ENCODE results near the gene PHOSPHO2. TPM values are rescaled to one million over a fixed set of nuclear protein-coding genes. Genes with fewer than 3 reads are reported as not detected.
"Not testable (repeated sequence)": the region's sequence is repeated elsewhere in the genome, so short reads cannot be mapped to it uniquely, and the experiment has no call there.

PHOSPHO2 gene
- total RNA-seq, 1 donor from 2014 or later: 2.4 TPM

DNA sequence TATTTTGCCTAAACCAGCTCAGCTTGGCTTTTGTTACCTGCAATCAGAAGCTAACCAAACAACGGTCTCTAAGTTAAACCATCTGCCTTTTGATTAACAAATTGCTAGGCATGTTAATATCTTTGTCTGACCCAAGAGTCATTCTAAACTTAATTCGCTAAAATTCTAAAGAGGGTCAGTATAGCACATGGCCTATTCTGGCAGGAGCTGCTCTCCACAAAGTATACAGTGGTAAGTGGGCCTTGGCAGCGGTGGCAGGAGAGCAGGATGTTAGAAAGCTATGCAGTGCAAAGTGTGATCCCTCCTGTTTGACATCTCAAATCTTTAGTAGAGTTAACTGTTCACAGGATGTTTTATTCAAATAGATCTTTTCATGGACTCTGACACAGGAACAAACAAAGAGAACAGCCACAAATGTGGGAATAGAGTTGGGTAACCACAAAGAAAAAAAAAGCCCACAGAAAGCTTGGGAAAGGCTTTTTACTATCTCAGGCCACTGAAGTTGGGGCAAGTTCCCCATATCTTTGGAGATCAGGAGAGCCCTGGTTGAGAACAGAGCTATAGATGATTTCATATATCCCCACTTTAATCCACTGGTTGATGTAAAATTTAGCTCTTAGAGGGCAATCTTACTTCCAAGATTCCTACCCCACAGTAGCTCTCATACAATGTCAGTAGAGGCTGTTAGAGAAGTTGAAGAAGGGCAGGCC lies 10.7 kb upstream of the PHOSPHO2 start:
- intact Hi-C loops (cut with micrococcal nuclease): loop anchor here (1.0 kb wide), 1 partner anchor 11 kb away; the partner anchor contains the start of genes CFAP210 and PHOSPHO2

DNA sequence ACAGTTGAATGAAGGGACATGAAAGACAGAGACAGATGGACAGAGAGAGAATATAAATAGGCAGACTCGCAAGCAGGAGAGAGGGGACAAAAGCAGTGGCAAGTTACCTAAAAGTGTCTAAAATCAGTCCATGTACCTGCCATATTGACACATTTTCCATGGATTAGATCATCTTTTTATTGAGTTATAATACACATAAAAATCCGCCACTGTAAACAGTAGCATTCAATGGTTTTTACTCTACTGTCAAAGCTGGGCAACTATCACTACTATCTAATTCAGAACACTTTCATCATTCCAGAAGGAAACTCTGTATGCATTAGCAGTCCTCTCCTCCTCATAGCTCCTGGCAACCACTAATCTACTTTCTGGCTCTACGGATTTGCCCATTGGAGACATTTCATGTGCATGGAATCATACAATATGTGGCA lies 10.1 kb upstream of the PHOSPHO2 start:
- intact Hi-C loops (cut with micrococcal nuclease): no loop called here

DNA sequence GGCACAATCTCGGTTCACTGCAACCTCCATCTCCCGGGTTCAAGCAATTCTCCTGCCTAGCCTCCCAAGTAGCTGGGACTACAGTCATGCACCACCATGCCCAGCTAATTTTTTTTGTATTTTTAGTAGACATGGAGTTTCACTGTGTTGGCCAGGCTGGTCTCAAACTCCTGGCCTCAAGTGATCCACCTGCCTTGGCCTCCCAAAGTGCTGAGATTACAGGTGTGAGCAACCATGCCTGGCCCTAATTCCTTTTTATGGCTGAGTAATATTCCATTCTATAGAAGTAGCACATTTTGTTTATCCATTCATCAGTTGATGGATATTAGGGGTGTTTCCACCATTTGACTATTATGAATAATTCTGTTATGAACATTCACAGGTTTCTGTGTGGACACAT lies 9.6 kb upstream of the PHOSPHO2 start:
- intact Hi-C loops (cut with micrococcal nuclease): not testable (repeated sequence)

DNA sequence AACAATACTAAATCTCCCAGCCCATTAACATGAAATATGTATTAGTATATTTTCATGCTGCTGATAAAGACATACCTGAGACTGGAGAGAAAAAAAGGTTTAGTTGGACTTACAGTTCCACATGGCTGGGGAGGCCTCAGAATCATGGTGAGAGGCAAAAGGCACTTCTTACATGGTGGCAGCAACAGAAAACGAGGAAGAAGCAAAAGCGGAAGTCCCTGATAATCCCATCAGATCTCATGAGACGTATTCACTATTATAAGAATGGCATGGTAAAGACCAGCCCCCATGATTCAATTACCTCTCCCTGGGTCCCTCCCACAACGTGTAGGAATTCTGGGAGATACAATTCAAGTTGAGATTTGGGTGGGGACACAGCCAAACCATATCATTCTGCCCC lies 7.4 kb upstream of the PHOSPHO2 start:
- intact Hi-C loops (cut with micrococcal nuclease): not testable (repeated sequence)

DNA sequence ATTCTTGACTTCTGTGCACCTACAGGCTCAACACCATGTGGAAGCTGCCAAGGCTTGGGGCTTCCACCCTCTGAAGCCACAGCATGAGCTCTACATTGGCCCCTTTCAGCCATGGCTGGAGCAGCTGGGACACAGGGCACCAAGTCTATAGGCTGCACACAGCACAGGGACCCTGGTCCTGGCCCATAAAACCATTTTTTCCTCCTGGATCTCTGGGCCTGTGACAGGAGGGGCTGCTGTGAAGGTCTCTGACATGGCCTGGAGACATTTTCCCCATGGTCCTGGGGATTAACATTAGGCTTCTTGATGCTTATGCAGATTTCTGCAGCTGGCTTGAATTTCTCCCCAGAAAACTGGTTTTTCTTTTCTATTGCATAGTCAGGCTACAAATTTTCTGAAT lies 6.3 kb upstream of the PHOSPHO2 start:
- intact Hi-C loops (cut with micrococcal nuclease): not testable (repeated sequence)

DNA sequence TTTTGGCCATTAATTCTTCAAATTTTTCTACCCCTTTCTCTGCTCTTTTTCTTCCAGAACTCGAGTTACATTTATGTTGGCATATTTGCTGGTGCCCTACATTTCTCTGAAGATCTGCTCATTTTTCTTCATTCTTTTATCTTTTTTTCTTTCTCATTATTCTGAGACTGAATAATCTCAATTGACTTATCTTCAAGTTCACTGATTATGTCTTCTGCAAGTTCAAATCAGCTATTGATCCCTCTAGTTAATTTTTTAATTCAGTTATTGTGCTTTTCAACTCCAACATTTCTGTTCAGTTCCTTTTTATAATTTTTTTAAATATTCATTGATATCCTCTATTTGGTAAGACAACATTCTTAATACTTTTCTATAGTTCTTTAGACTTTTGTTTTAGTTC lies 3.3 kb upstream of the PHOSPHO2 start:
- intact Hi-C loops (cut with micrococcal nuclease): loop anchor here (5.0 kb wide), 1 partner anchor 41 kb away; the partner anchor contains the start of gene KLHL23

DNA sequence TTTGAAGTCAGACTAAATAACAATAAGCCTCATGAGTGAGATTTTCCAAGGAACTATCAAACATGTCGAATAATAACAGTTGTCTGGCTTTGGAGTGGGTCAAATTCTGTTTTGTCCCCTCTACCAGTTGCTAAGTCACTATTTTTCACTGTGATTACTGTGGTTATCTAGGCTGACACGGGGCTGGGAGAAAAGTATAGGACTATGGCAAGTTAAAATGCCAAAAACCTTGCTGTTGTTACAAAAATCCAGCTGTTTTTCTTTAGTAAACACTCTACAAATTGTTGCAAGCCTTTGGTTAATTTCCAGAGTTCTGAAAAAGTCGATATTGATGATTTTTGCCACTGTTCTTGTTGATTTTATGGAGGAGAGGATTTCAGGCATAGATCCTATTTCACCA lies 1.6 kb upstream of the PHOSPHO2 start:
- intact Hi-C loops (cut with micrococcal nuclease): loop anchor here (5.0 kb wide), 1 partner anchor 40 kb away; the partner anchor contains the start of gene KLHL23

DNA sequence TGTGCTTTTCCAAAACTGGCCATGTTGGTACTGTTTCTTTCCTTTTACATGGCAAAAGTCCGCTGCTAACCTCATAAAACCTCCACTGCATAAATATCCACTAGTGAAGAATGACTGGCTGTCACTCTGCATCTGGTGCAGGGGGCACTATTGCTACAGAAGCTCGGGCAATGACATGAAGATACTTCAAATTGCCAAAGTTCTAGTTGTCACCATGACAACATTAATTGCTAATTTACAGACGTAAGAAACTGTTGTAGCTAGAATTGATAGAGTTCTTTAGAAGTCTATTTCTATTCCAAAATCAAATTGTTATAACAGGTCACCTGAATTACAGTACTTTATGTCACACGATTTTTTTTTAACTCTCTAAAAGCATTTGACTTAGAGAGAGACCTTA lies 909 bp upstream of the PHOSPHO2 start:
- intact Hi-C loops (cut with micrococcal nuclease): loop anchor here (5.0 kb wide), 1 partner anchor 39 kb away; the partner anchor contains the start of gene KLHL23

DNA sequence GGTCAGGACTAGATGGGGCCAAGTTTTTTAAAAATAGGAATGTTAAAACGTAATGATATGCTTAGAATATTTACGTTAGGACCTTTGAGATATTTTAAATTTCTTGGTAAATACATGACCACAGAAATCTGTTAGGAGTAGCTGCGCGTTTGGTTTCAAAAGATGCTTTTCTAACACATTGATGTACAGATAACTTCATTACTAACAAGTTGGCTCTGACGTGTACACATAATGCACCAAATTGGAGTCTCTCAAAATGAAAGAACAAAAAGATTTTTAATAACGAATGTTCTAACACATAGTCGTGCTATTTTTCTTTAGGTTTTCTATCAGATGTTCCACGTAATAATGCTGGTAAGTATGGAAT lies 608 bp downstream of the PHOSPHO2 start:
- intact Hi-C loops (cut with micrococcal nuclease): loop anchor here (1.0 to 5.0 kb wide), 6 partner anchors 12 to 132 kb away; partner anchors contain the start of genes FASTKD1, KLHL23, PPIG and UBR3

DNA sequence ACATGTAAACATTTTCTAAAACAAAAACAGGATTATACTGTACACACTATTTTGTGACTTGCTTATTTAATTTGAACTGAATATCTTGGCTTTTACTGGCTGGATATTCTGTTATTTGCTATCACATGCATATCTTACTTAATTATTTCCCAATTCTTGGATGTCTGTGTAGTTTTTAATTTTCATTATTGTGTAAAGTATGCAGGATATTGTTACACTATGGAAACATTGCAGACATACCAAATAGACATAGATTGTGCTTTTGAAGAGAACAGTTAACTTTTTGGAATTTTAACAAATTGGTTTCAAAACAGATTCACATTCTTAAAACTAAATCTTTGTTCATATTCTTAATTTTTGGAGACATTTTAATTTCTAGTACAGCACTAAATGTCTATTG lies 2.1 kb downstream of the PHOSPHO2 start:
- intact Hi-C loops (cut with micrococcal nuclease): no loop called here

DNA sequence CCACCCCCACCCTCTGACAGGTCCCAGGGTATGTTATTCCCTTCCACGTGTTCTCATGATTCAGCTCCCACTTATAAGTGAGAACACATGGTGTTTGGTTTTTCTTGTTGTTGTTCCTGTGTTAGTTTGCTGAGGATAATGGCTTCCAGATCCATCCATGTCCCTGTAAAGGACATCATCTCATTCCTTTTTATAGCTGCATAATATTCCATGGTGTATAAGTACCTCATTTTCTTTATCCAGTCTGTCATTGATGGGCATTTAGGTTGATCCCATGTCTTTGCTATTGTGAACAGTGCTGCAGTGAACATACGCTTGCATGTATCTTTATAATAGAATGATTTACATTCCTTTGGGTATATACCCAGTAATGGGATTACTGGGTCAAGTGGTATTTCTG lies 4.9 kb downstream of the PHOSPHO2 start:
- intact Hi-C loops (cut with micrococcal nuclease): not testable (repeated sequence)

DNA sequence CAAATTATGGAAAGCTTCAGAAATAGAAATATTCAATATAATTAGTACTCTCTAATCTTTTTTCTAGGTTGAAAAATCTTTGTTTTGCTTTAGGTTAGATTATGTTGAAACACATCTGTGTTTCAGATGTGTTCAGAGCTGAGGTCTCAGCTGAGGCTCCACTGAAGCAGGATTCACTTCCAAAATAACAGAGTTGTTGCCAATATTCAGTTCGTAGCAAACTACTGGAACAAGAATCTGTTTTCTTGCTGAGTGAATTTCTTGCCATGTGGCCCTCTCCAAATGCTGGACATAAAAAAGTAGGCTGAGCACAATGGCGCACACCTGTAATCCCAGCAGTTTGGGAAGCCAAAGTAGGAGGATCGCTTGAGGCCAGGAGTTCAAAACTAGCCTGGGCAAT lies 8.7 kb downstream of the PHOSPHO2 start:
- intact Hi-C loops (cut with micrococcal nuclease): no loop called here

DNA sequence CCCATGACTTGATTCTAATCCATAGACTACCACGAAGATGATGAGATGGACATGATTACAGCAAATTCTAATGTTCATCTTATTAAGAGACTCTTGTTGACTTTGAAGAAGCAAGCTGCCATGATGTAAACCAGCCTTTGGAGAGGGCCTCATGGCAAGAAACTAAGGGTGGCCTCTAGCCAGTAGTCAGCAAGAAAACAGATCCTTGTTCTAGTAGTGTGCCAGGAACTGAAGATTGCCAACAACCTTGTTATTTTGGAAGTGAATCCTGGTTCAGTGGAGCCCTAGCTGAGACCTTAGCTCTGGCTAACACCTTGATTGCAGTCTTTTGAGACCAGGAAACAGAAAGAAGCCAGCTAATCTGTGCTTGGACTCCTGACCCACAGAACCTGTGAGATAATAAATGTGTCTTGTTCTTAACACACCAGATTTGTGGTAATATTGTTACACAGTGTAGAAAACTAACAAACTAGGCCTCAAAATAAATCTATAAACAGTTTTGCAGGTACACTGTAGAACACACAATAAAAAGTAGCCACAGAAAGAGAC lies 10.0 kb downstream of the PHOSPHO2 start:
- intact Hi-C loops (cut with micrococcal nuclease): no loop called here

DNA sequence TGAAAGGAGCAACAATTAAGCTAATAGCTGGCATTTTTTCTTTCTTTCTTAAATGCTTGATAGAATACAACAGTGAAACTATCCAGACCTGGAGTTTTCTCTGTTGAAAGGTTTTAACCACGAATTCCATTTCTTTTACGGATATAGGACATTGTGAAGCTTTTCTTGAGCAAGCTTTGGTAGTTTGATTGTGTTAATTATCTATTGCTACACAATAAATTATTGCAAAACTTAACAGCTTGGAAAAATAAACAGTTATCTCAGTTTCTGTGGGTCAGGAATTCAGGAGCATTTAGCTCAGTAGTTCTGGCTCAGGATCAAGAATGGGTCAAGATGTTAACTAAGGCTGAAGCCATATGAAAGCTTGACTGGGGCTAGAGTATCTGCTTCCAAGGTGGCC lies 11.7 kb downstream of the PHOSPHO2 start:
- intact Hi-C loops (cut with micrococcal nuclease): no loop called here

DNA sequence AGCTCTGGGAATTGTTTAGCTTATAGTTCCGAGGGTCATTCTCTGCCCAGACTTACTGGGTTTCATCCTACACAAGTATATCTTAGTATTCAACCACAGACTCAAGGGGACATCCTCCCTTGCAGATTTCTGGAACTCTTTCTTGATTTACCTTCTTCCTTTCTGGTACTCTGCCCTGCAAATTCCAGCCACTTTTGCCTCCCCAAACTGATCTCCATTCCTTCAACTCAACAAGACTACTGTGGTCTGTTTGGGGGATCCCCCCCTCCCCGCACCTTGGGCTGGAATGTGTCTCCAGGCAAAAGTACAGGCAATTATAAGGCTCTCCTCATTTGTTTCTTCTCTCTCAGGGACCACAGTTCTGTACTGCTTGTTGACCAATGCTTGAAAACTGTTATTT lies 13.4 kb downstream of the PHOSPHO2 start:
- intact Hi-C loops (cut with micrococcal nuclease): no loop called here

DNA sequence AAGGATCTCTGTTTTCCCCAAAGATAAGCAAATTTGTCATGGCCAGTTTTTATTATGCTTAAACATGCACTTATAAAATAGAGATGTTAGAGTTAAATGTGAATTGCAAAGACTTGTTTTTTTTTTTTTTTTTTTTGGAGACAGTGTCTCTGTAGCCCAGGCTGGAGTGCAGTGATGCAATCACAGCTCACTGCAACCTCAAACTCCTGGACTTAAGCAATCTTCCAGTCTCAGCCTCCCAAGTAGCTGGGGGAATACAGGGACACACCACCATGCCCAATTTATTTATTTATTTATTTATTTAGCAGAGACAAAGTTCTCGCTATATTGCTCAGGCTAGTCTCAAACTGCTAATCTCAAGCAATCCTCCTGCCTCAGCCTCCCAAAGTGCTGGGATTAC lies 15.1 kb downstream of the PHOSPHO2 start:
- intact Hi-C loops (cut with micrococcal nuclease): no loop called here

DNA sequence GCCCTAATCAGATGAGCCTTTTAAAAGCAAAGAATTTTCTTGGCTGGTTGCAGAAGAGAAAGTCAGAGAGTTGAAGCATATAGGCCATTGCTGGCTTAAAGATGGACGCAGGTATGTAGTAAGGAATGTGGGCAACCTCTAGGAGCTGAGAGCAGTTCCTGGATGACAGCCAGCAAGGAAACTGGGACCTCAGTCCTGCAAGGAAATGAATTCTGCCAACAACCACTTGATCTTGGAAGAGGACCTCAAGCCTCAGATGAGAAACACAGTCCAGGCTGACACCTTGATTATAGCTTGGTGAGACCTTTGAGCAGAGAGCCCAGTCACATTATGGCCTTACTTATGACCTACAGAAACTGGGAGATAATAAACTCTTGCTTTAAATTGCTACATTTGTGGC lies 15.7 kb downstream of the PHOSPHO2 start:
- intact Hi-C loops (cut with micrococcal nuclease): no loop called here

DNA sequence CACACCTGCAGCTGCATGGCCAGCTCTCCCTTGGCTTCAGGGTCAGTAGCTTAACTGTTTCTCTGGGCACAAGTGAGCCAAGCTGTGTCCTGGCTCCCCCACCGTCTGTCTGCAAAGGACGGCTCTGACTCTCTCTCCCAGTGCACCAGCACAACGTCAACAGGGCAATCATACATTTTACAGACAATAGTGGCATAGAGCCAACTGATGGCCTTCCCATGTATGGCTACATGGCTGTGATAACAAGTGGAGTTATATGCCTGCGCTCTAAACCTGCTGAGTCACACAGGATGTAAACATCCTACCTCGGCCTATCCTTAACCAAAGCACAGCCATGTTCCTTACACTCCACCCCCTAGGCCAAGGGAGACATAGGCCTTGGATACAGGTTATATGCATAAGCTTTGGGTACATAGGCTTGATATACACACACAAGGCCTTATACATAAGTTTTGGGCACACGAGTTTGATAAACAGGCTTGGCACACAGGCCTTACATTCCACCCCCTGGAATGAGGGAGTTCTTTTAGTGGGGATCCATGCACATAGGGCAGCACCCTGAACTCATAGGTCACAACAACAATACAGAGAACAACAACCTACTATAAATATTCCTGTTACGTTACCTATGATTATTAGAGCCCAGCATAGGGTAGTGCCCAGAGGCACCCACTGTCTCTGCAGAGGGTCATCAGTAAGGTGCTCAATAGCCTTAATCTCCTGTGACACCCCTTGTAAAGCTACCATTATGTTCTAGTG lies 17.7 kb downstream of the PHOSPHO2 start:
- intact Hi-C loops (cut with micrococcal nuclease): no loop called here

DNA sequence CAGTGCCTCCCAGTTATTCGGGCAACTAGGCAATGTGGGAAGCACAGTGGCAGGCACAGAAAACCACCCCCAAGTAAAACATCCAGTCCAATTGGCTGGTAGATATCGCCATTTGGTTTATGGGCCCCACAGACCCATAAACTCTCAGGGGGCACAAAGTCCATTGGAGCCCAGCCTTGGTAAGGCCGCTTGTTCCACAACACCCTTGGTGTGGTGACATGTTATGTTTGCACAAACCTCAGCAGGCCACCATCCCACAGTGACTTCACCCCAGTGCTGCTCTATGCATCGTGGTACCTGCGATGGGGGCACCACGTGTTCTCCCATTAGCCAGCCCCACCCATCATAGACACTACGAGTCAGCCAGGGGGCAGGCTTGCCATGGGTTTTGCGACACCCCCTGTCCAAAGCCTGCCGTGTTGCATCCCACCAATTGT lies 18.5 kb downstream of the PHOSPHO2 start:
- intact Hi-C loops (cut with micrococcal nuclease): no loop called here

DNA sequence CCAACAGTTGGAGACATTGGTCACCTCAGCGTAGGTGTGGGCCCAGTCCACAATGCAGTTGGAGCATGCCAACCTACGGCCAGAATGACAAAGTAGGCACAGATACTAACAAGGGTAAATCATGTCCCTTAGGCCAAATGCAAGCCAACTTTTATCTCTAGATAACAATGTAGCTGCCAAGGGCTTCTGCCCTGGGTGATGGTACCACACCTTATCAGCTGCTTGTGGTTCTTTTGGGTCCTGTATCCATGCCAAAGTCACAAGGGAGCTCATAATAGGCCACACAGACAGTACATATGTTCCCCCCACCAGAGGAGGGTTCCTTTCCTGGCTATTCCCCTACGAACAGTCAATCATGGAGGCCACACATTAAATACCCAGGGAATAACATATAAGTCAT lies 19.1 kb downstream of the PHOSPHO2 start:
- intact Hi-C loops (cut with micrococcal nuclease): no loop called here

DNA sequence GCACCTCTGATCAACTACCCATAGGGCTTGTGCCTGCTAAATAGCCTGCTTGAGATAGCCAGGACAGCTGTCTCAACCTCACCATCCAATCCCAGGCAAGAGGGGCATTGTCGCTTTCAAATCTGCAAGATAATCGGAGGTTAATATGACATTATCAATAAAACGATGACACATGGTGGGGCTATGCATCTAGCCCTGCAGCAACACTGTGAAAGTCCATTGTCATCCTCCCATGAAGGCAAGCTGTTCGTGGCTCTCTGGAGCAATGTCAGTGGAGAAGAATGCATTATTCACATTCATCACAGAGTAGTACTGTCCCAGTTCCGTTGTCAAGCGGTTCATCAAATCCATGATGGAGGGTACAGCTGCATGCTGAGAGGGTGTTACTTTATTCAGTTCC lies 20.4 kb downstream of the PHOSPHO2 start:
- intact Hi-C loops (cut with micrococcal nuclease): no loop called here

Measured in T-helper 2 cell treated with Interferon-gamma antibody and Interleukin-4, amounts not matched to agents 100 ng/mL and 5 ng/mL, for 36 hours (primary cell).